Measurements from ENCODE around the gene MAPK8IP3. TPM values are rescaled to one million over a fixed set of nuclear protein-coding genes. Genes with fewer than 3 reads are reported as not detected.

Gene MAPK8IP3
- total RNA-seq, 3 donors from 2014 or later: 41.1 to 82.6 (median 71.6) TPM

DNA sequence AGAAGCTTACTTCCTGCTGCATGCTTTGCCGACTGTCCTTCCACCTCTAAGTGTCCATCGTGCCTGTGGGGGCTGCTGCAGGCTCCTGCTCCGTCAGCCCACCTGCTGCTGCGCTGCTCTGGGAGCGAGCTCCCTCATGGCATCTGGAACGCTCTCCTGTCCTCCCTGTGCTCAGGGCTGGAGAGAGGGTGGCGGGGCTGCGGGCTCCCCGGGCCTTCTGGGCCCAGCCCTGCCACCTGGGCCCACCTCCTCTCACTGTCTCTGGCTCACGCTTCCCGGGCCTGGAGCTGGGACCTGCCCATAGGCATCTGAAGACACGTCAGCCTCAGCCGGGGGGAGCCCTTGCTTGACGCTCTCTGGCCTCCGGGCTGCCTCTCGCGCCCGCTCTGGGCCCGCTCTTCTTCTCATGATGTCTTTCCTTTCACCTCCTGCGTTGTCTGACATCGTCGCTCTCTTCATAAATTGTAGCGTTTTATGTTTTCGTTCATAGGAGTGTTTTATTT, 38.4 kb downstream of the MAPK8IP3 start:
- Histone ChIP-seq H3K27me3 (no peaks in the 10 kb centered on the region), H3K27ac (no peak overlapping the region), H3K9me3 (no peaks in the 10 kb centered on the region), H3K36me3 (no peaks in the 10 kb centered on the region), H3K4me3 (no peak overlapping the region), H3K4me1 (no peaks in the 10 kb centered on the region)
- no peak for TF ChIP-seq POLR2AphosphoS5 (IDR thresholded peaks at IDR 0.05)
- TF ChIP-seq, protein P1, sequence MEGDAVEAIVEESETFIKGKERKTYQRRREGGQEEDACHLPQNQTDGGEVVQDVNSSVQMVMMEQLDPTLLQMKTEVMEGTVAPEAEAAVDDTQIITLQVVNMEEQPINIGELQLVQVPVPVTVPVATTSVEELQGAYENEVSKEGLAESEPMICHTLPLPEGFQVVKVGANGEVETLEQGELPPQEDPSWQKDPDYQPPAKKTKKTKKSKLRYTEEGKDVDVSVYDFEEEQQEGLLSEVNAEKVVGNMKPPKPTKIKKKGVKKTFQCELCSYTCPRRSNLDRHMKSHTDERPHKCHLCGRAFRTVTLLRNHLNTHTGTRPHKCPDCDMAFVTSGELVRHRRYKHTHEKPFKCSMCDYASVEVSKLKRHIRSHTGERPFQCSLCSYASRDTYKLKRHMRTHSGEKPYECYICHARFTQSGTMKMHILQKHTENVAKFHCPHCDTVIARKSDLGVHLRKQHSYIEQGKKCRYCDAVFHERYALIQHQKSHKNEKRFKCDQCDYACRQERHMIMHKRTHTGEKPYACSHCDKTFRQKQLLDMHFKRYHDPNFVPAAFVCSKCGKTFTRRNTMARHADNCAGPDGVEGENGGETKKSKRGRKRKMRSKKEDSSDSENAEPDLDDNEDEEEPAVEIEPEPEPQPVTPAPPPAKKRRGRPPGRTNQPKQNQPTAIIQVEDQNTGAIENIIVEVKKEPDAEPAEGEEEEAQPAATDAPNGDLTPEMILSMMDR (IDR thresholded peaks at IDR 0.05): no peak
- no peak for TF ChIP-seq POLR2A (IDR thresholded peaks at IDR 0.05)
- intact Hi-C loops (cut with DNase I; ENCODE audit: low total_unique reads): no loop called here
- no peak for DNase-seq (ENCODE audit: low spot score in 2 of 2)

DNA sequence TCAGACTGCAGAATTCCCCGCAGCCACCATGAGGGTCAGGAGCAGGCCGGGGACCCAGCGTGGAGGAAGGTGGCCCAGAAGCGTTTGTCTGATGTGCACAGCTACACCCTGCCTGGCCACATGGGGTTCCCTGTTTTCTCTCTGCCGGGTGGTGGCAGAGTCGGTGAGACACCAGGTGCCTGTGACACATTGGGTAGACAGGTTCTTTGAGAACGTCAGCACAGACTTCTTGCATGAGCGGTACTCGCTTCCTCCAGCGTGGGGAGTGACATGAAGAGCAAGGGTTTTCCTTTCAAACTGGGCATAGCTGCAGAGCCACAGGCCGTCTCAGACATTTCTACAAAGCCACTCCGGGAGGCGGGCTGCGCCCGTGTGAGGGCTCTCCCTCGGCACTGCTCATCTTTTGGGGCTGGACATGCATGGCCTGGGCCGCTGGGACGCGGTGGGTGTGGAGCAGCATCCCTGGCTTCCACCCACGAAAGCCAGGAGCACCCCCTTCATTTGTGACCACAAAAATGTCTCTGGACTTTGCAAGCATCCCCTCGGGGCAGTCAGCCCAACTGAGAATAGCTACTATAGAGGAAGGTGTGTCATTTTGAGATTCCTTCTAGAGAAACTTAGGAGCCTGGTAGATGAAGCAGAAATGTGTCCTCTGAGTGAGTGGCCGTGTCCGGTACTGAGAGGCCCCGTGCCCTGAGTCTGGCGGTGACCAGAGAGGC, 39.3 kb downstream of the MAPK8IP3 start:
- no peaks in the 10 kb centered on the region for H3K27me3 ChIP-seq
- H3K4me3 ChIP-seq: no peak overlapping the region
- no peaks in the 10 kb centered on the region for H3K4me1 ChIP-seq
- no peak overlapping the region for H3K27ac ChIP-seq
- DNase-seq (ENCODE audit: low spot score in 2 of 2): peak in 1 of 2 donors; percentile 49
- TF ChIP-seq POLR2A (IDR thresholded peaks at IDR 0.05): no peak
- TF ChIP-seq, protein P1 (IDR thresholded peaks at IDR 0.05): no peak
- no peak for TF ChIP-seq POLR2AphosphoS5 (IDR thresholded peaks at IDR 0.05)
- H3K36me3 ChIP-seq: no peaks in the 10 kb centered on the region
- intact Hi-C loops (cut with DNase I; ENCODE audit: low total_unique reads): no loop called here
- H3K9me3 ChIP-seq: no peaks in the 10 kb centered on the region

DNA sequence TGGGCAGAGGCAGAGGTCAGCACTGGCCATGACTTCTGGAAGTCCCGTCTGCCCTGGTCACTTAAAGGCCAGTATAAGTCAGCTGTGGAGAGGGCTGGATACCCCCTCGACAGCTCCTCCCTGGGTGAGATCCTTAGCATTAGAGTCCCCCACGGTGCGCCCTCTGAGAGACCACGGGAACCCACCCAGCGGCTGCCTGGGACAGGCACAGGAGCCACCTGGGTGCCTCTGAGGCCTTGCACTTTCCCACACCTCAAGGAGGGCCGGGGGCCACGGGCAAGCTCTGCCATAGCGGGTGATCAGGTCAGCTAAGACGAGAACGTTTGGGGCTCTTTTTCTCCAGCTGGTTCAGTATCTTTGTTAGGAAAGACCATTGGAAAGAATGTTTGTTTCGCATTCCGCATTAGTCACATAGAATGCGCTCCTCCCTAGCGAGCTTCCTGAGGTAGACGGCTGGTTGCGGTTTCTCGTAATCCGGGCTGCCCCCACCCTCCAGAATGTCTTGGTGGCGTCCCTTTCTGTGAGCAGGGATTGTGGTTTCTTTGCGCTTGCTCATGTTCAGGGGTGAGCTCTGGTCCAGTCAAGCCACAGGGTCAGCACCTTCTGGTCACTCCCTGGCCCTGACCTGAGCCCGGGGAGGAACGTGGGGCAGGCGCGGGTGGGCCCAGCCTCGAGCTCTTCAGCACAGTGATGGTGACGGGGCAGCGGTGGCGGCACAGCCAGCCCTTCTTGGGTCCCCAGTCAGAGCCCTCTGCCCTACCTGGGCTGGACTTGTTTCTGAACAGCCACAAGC, 40.1 kb downstream of the MAPK8IP3 start:
- H3K27me3 ChIP-seq: no peaks in the 10 kb centered on the region
- H3K4me1 ChIP-seq: no peaks in the 10 kb centered on the region
- H3K36me3 ChIP-seq: no peaks in the 10 kb centered on the region
- H3K27ac ChIP-seq: no peak overlapping the region
- DNase-seq (ENCODE audit: low spot score in 2 of 2): no peak
- no peak for TF ChIP-seq POLR2AphosphoS5 (IDR thresholded peaks at IDR 0.05)
- TF ChIP-seq, protein P1 (IDR thresholded peaks at IDR 0.05): no peak
- TF ChIP-seq POLR2A (IDR thresholded peaks at IDR 0.05): no peak
- intact Hi-C loops (cut with DNase I; ENCODE audit: low total_unique reads): no loop called here
- H3K9me3 ChIP-seq: no peaks in the 10 kb centered on the region
- no peak overlapping the region for H3K4me3 ChIP-seq

DNA sequence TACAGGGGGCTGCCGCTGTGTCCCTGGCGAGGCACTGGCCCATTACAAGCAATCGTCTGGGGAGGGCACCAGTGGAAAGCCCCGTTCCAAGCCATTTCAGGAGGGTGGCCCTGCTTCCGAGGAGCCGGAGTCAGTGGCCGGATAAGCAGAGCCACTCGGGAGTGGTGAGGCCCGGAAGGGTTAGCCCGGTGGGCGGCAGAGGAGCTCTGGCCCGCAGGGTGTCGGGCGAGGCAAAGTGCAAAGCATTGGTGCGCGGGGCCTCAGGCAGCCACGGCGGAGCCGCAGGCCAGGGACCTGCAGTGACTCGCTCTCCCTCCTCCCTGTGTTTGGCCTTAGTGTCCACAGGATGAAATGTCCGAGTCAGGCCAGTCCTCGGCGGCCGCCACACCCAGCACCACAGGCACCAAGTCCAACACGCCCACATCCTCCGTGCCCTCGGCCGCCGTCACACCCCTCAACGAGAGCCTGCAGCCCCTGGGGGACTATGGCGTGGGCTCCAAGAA, 40.7 kb downstream of the MAPK8IP3 start:
- Histone ChIP-seq H3K4me3 (no peak overlapping the region), H3K27me3 (no peaks in the 10 kb centered on the region), H3K27ac (no peak overlapping the region), H3K4me1 (no peaks in the 10 kb centered on the region), H3K36me3 (no peaks in the 10 kb centered on the region), H3K9me3 (no peaks in the 10 kb centered on the region)
- DNase-seq (ENCODE audit: low spot score in 2 of 2): no peak
- TF ChIP-seq POLR2AphosphoS5 (IDR thresholded peaks at IDR 0.05) (no peak), POLR2A (IDR thresholded peaks at IDR 0.05) (no peak)
- TF ChIP-seq, protein P1 (IDR thresholded peaks at IDR 0.05): no peak
- intact Hi-C loops (cut with DNase I; ENCODE audit: low total_unique reads): no loop called here

DNA sequence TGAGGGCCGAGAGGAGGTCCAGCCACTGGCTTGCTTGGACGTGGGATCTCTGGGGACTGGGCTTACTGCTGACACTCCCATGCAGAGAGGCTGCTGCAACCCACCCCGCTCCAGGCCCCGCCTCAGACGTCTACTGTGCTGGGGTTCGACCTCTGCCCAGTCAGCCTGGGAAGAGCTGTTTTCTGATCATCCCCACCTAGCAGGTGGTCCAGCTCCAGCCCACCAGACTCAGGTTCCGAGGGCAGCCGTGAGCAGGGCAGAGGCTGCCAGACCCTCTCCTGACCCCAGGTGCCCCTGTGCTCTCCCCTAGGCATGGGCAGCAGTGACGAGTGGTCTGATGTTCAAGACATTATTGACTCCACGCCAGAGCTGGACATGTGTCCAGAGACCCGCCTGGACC, 41.9 kb downstream of the MAPK8IP3 start:
- intact Hi-C loops (cut with DNase I; ENCODE audit: low total_unique reads): no loop called here
- Histone ChIP-seq H3K27me3 (no peaks in the 10 kb centered on the region), H3K4me1 (no peaks in the 10 kb centered on the region), H3K27ac (no peak overlapping the region), H3K9me3 (no peaks in the 10 kb centered on the region), H3K36me3 (no peaks in the 10 kb centered on the region), H3K4me3 (no peak overlapping the region)
- TF ChIP-seq POLR2A (IDR thresholded peaks at IDR 0.05) (no peak), POLR2AphosphoS5 (IDR thresholded peaks at IDR 0.05) (no peak)
- TF ChIP-seq, protein P1 (IDR thresholded peaks at IDR 0.05): no peak
- no peak for DNase-seq (ENCODE audit: low spot score in 2 of 2)
